Testis (tissue), 2 donors: ENCODE results near the gene FMO1.

Experiments used
- POLR2A ChIP-seq: fragments of 450-650 bp; IDR thresholded peaks from one replicate; pipeline ENCODE4 v1.6.1; 2017; ENCODE audit warnings: antibody characterized with exemption, mild to moderate bottlenecking, moderate library complexity
- TF ChIP-seq, protein P1 (sequence below), 3 experiments: fragments of 450-650 bp in 2 of 3; fragments of 200-600 bp in 1 of 3; sonication (generic) in 1 of 3; IDR thresholded peaks; one replicate each; pipeline ENCODE4 v1.5.1; 2016 to 2019; ENCODE audit warnings: antibody characterized with exemption in 3 of 3, mild to moderate bottlenecking in 2 of 3, moderate library complexity in 1 of 3

DNA sequence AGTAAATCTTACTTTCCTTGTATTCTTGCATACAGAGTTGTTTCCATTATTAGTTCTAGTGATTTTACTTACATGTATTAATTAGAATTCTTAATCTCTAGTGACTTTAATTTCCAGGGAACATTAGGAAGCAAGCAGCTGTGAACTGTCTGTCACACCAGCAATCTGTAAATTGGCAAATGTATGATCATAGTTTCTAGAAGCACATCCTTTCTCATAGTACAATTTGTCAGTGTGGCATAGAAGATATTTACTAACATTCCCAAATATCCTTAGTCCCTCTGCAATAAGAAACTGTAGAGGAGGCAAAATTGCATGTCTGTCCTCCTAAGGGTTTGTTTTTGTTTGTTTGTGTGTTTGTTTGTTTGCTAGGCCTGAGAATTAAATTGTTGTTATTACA lies 17.0 kb upstream of the FMO1 start:
- TF ChIP-seq, protein P1, sequence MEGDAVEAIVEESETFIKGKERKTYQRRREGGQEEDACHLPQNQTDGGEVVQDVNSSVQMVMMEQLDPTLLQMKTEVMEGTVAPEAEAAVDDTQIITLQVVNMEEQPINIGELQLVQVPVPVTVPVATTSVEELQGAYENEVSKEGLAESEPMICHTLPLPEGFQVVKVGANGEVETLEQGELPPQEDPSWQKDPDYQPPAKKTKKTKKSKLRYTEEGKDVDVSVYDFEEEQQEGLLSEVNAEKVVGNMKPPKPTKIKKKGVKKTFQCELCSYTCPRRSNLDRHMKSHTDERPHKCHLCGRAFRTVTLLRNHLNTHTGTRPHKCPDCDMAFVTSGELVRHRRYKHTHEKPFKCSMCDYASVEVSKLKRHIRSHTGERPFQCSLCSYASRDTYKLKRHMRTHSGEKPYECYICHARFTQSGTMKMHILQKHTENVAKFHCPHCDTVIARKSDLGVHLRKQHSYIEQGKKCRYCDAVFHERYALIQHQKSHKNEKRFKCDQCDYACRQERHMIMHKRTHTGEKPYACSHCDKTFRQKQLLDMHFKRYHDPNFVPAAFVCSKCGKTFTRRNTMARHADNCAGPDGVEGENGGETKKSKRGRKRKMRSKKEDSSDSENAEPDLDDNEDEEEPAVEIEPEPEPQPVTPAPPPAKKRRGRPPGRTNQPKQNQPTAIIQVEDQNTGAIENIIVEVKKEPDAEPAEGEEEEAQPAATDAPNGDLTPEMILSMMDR (IDR thresholded peaks at IDR 0.05): no peak
- no peak for TF ChIP-seq POLR2A
